Subcutaneous abdominal adipose tissue (tissue), 5 donors: Measurements from ENCODE around the gene EFCAB12.

ENCODE experiments used
- H3K27ac ChIP-seq: one replicate; pipeline ENCODE4 v1.7.0; 2013; ENCODE audit warnings: low read depth, mild to moderate bottlenecking, inconsistent platforms, low read length, moderate library complexity
- H3K27me3 ChIP-seq, 5 donors: one replicate each; pipeline ENCODE4 v1.7.0; 2013; ENCODE audit warnings: low read length in 5 of 5, inconsistent platforms in 1 of 5; ENCODE audit not compliant: control insufficient read depth in 5 of 5, insufficient read depth in 4 of 5
- H3K36me3 ChIP-seq, 5 donors: one replicate each; pipeline ENCODE4 v1.7.0; 2013; ENCODE audit warnings: low read length in 5 of 5; ENCODE audit not compliant: control insufficient read depth in 5 of 5, insufficient read depth in 5 of 5
- H3K4me1 ChIP-seq, 5 donors: one replicate each; pipeline ENCODE4 v1.7.0; 2013; ENCODE audit warnings: low read length in 5 of 5, mild to moderate bottlenecking in 3 of 5, moderate library complexity in 1 of 5; ENCODE audit not compliant: control insufficient read depth in 5 of 5, insufficient read depth in 5 of 5
- H3K4me3 ChIP-seq, 5 donors: one replicate each; pipeline ENCODE4 v1.7.0; 2013; ENCODE audit warnings: low read length in 5 of 5, low read depth in 1 of 5
- H3K9ac ChIP-seq, 5 donors: one replicate each; pipeline ENCODE4 v1.7.0; 2013; ENCODE audit warnings: low read length in 5 of 5, mild to moderate bottlenecking in 4 of 5, moderate library complexity in 3 of 5
- H3K9me3 ChIP-seq, 5 donors: one replicate each; pipeline ENCODE4 v1.7.0; 2013; ENCODE audit warnings: low read length in 5 of 5; ENCODE audit not compliant: control insufficient read depth in 5 of 5
- donor health status: healthy.
- donor health status: healthy.
- donor health status: healthy.
- donor health status: healthy.
- donor health status: healthy.

The EFCAB12 gene

GRCh38 chr3:129379582-129380358 is 48.7 kb downstream of the EFCAB12 start:
- H3K9ac ChIP-seq = peak overlapping the region in 1 of 5 donors; percentile 17
- H3K4me3 ChIP-seq = no peak overlapping the region
- no peak overlapping the region for H3K27ac ChIP-seq
- no peaks in the 10 kb centered on the region for H3K27me3 ChIP-seq
- peaks cover 0 to 21% (median 13%) of the 10 kb centered on the region in 5 donors for H3K4me1 ChIP-seq
- no peaks in the 10 kb centered on the region for H3K9me3 ChIP-seq
- H3K36me3 ChIP-seq = peaks cover 0 to 3% (median 0%) of the 10 kb centered on the region in 5 donors

GRCh38 chr3:129378949-129379348 is 49.5 kb downstream of the EFCAB12 start:
- Histone ChIP-seq H3K9me3 (no peaks in the 10 kb centered on the region), H3K27ac (no peak overlapping the region), H3K36me3 (peaks cover 0 to 3% (median 0%) of the 10 kb centered on the region in 5 donors), H3K4me3 (no peak overlapping the region), H3K4me1 (peaks cover 0 to 21% (median 13%) of the 10 kb centered on the region in 5 donors), H3K9ac (peak overlapping the region in 1 of 5 donors; percentile 17), H3K27me3 (no peaks in the 10 kb centered on the region)

GRCh38 chr3:129377615-129378014 is 50.8 kb downstream of the EFCAB12 start:
- Histone ChIP-seq H3K27ac (no peak overlapping the region), H3K36me3 (peaks cover 0 to 3% (median 0%) of the 10 kb centered on the region in 5 donors), H3K4me1 (peaks cover 0 to 17% (median 13%) of the 10 kb centered on the region in 5 donors), H3K27me3 (no peaks in the 10 kb centered on the region), H3K9me3 (no peaks in the 10 kb centered on the region), H3K9ac (no peak overlapping the region), H3K4me3 (no peak overlapping the region)

GRCh38 chr3:129375099-129375498 is 53.3 kb downstream of the EFCAB12 start:
- no peak overlapping the region for H3K9ac ChIP-seq
- peaks cover 0 to 17% (median 13%) of the 10 kb centered on the region in 5 donors for H3K4me1 ChIP-seq
- peaks cover 0 to 3% (median 0%) of the 10 kb centered on the region in 5 donors for H3K36me3 ChIP-seq
- H3K4me3 ChIP-seq = no peak overlapping the region
- H3K9me3 ChIP-seq = no peaks in the 10 kb centered on the region
- H3K27me3 ChIP-seq = no peaks in the 10 kb centered on the region
- H3K27ac ChIP-seq = no peak overlapping the region

GRCh38 chr3:129371041-129371826 is 57.2 kb downstream of the EFCAB12 start:
- Histone ChIP-seq H3K27ac (no peak overlapping the region), H3K9me3 (no peaks in the 10 kb centered on the region), H3K4me3 (no peak overlapping the region), H3K4me1 (peaks cover 0 to 21% (median 0%) of the 10 kb centered on the region in 5 donors), H3K27me3 (peaks cover 0 to 5% (median 0%) of the 10 kb centered on the region in 5 donors), H3K36me3 (peaks cover 0 to 3% (median 0%) of the 10 kb centered on the region in 5 donors), H3K9ac (no peak overlapping the region)

GRCh38 chr3:129370248-129370964 is 58.0 kb downstream of the EFCAB12 start:
- no peak overlapping the region for H3K9ac ChIP-seq
- H3K4me3 ChIP-seq = no peak overlapping the region
- H3K27me3 ChIP-seq = peaks cover 0 to 5% (median 0%) of the 10 kb centered on the region in 5 donors
- no peaks in the 10 kb centered on the region for H3K9me3 ChIP-seq
- peaks cover 0 to 3% (median 0%) of the 10 kb centered on the region in 5 donors for H3K36me3 ChIP-seq
- H3K27ac ChIP-seq = no peak overlapping the region
- H3K4me1 ChIP-seq = peaks cover 0 to 29% (median 4%) of the 10 kb centered on the region in 5 donors

GRCh38 chr3:129369711-129370110 is 58.7 kb downstream of the EFCAB12 start:
- no peak overlapping the region for H3K9ac ChIP-seq
- no peaks in the 10 kb centered on the region for H3K36me3 ChIP-seq
- H3K4me1 ChIP-seq = peaks cover 0 to 30% (median 4%) of the 10 kb centered on the region in 5 donors
- peaks cover 0 to 5% (median 0%) of the 10 kb centered on the region in 5 donors for H3K27me3 ChIP-seq
- H3K9me3 ChIP-seq = no peaks in the 10 kb centered on the region
- no peak overlapping the region for H3K27ac ChIP-seq
- no peak overlapping the region for H3K4me3 ChIP-seq

- Histone ChIP-seq H3K4me3 (no peak overlapping the region), H3K9ac (no peak overlapping the region), H3K9me3 (no peaks in the 10 kb centered on the region), H3K27ac (no peak overlapping the region), H3K36me3 (no peaks in the 10 kb centered on the region), H3K4me1 (peaks cover 0 to 30% (median 4%) of the 10 kb centered on the region in 5 donors), H3K27me3 (peaks cover 0 to 5% (median 0%) of the 10 kb centered on the region in 5 donors)
Measured at GRCh38 chr3:129367821-129368220, 60.6 kb downstream of the EFCAB12 start.

- Histone ChIP-seq H3K4me1 (peaks cover 0 to 30% (median 4%) of the 10 kb centered on the region in 5 donors), H3K9ac (no peak overlapping the region), H3K27ac (no peak overlapping the region)
Measured at GRCh38 chr3:129366312-129366831, 62.1 kb downstream of the EFCAB12 start.

More at GRCh38 chr3:129366312-129366831, 62.1 kb downstream of the EFCAB12 start:
- H3K27me3 ChIP-seq = peaks cover 0 to 5% (median 0%) of the 10 kb centered on the region in 5 donors
- H3K36me3 ChIP-seq = no peaks in the 10 kb centered on the region
- H3K9me3 ChIP-seq = no peaks in the 10 kb centered on the region
- H3K4me3 ChIP-seq = no peak overlapping the region
